Parathyroid adenoma (tissue), 2 donors: Measurements from ENCODE around the gene AKR1C2.
"Not testable (repeated sequence)": the region's sequence is repeated elsewhere in the genome, so short reads cannot be mapped to it uniquely, and the experiment has no call there.

Source experiments
- H2AFZ ChIP-seq: fragments of 300-600 bp; sonication (generic); one replicate; pipeline ENCODE4 v1.7.0; 2017; ENCODE audit warnings: antibody characterized with exemption, mild to moderate bottlenecking
- H3K27ac ChIP-seq: fragments of 300-600 bp; sonication (generic); one replicate; pipeline ENCODE4 v1.7.0; 2017
- H3K27me3 ChIP-seq: fragments of 300-600 bp; sonication (generic); one replicate; pipeline ENCODE4 v1.7.0; 2017; ENCODE audit warnings: low read length; ENCODE audit not compliant: control insufficient read depth, insufficient read depth
- H3K36me3 ChIP-seq: fragments of 300-600 bp; sonication (generic); one replicate; pipeline ENCODE4 v1.7.0; 2017; ENCODE audit warnings: low read length; ENCODE audit not compliant: control insufficient read depth, insufficient read depth
- H3K4me1 ChIP-seq: fragments of 300-600 bp; sonication (generic); one replicate; pipeline ENCODE4 v1.7.0; 2017; ENCODE audit warnings: control low read depth
- H3K4me2 ChIP-seq: fragments of 300-600 bp; sonication (generic); one replicate; pipeline ENCODE4 v1.7.0; 2017; ENCODE audit warnings: low read length
- H3K4me3 ChIP-seq: fragments of 300-600 bp; sonication (generic); one replicate; pipeline ENCODE4 v1.7.0; 2017; ENCODE audit warnings: low read depth, low read length
- H3K79me2 ChIP-seq: fragments of 300-600 bp; sonication (generic); one replicate; pipeline ENCODE4 v1.7.0; 2017; ENCODE audit warnings: control low read depth
- H3K9ac ChIP-seq: fragments of 300-600 bp; sonication (generic); one replicate; pipeline ENCODE4 v1.7.0; 2017; ENCODE audit warnings: mild to moderate bottlenecking
- H3K9me3 ChIP-seq: fragments of 300-600 bp; sonication (generic); one replicate; pipeline ENCODE4 v1.7.0; 2017; ENCODE audit warnings: low read length; ENCODE audit not compliant: control insufficient read depth
- TF ChIP-seq, protein P1 (sequence below): fragments of 300-600 bp; sonication (generic); IDR thresholded peaks from one replicate; pipeline ENCODE4 v1.7.0; 2017; ENCODE audit warnings: antibody characterized with exemption, mild to moderate bottlenecking
- donor health status: primary hyperparathyroidism.

AKR1C2 gene

GRCh38 chr10:5003127-5004029, at the start of gene AKR1C2:
Gene AKR1C2 (minus strand): TSS chr10:5003857. CDS start chr10:5003835, 22 bp downstream.
- not testable (repeated sequence) for H3K4me3 ChIP-seq, H3K9ac ChIP-seq, H3K79me2 ChIP-seq, H3K4me2 ChIP-seq, H3K4me1 ChIP-seq, H3K27ac ChIP-seq, H3K9me3 ChIP-seq, H3K27me3 ChIP-seq, H3K36me3 ChIP-seq
- peak within 1 kb of the TSS; percentile 58 for H2AFZ ChIP-seq

- H3K9me3 ChIP-seq, H3K27me3 ChIP-seq, H2AFZ ChIP-seq, H3K4me2 ChIP-seq, H3K36me3 ChIP-seq, H3K4me3 ChIP-seq, H3K27ac ChIP-seq, H3K79me2 ChIP-seq, H3K4me1 ChIP-seq, H3K9ac ChIP-seq: not testable (repeated sequence)
These were observed 49.4 kb upstream of the AKR1C2 start for GRCh38 chr10:5052951-5053500.

- Histone ChIP-seq H3K9ac (no peak overlapping the region), H3K27me3 (no peaks in the 10 kb centered on the region), H3K79me2 (no peaks in the 10 kb centered on the region), H2AFZ (no peak overlapping the region), H3K4me3 (no peak overlapping the region), H3K36me3 (no peaks in the 10 kb centered on the region), H3K27ac (no peak overlapping the region), H3K4me1 (peaks cover 4% of the 10 kb centered on the region), H3K9me3 (no peaks in the 10 kb centered on the region), H3K4me2 (no peak overlapping the region)
- TF ChIP-seq, protein P1, sequence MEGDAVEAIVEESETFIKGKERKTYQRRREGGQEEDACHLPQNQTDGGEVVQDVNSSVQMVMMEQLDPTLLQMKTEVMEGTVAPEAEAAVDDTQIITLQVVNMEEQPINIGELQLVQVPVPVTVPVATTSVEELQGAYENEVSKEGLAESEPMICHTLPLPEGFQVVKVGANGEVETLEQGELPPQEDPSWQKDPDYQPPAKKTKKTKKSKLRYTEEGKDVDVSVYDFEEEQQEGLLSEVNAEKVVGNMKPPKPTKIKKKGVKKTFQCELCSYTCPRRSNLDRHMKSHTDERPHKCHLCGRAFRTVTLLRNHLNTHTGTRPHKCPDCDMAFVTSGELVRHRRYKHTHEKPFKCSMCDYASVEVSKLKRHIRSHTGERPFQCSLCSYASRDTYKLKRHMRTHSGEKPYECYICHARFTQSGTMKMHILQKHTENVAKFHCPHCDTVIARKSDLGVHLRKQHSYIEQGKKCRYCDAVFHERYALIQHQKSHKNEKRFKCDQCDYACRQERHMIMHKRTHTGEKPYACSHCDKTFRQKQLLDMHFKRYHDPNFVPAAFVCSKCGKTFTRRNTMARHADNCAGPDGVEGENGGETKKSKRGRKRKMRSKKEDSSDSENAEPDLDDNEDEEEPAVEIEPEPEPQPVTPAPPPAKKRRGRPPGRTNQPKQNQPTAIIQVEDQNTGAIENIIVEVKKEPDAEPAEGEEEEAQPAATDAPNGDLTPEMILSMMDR, result no peak
These were observed 44.4 kb upstream of the AKR1C2 start for GRCh38 chr10:5047912-5048628.

DNA sequence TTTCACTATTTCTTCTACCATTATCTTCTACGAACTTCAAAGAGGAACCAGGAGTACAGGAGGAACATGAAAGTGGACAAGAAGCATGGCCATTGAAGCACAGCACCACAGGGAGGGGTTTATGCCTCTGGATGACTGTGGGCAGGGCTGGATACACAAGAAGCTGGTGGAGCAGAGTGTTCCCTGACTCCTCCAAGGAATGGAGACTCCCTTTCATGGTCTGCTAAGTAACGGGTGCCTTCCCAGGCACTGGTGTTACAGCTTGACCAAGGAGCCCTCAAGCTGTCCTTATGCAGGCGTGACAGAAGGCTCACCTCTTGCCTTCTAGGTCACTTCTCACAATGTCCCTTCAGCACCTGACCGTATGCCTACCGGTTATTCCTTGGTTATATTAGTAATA, 43.4 kb upstream of the AKR1C2 start:
- H3K27me3 ChIP-seq, H3K27ac ChIP-seq, H3K4me3 ChIP-seq, H3K9ac ChIP-seq, H3K9me3 ChIP-seq, H3K79me2 ChIP-seq, H3K4me2 ChIP-seq, H3K4me1 ChIP-seq, H3K36me3 ChIP-seq, H2AFZ ChIP-seq: not testable (repeated sequence)

- no peaks in the 10 kb centered on the region for H3K27me3 ChIP-seq
- no peak overlapping the region for H3K27ac ChIP-seq
- H3K4me3 ChIP-seq, result no peak overlapping the region
- TF ChIP-seq, protein P1, result no peak
- peaks cover 4% of the 10 kb centered on the region for H3K4me1 ChIP-seq
- H3K9ac ChIP-seq, result no peak overlapping the region
- H3K36me3 ChIP-seq, result no peaks in the 10 kb centered on the region
- no peak overlapping the region for H2AFZ ChIP-seq
- H3K9me3 ChIP-seq, result no peaks in the 10 kb centered on the region
- no peak overlapping the region for H3K4me2 ChIP-seq
- no peaks in the 10 kb centered on the region for H3K79me2 ChIP-seq
These were observed 42.8 kb upstream of the AKR1C2 start for GRCh38 chr10:5046410-5046809.

GRCh38 chr10:5045095-5045494, 41.4 kb upstream of the AKR1C2 start:
- H3K79me2 ChIP-seq, result no peaks in the 10 kb centered on the region
- H3K36me3 ChIP-seq, result no peaks in the 10 kb centered on the region
- peaks cover 4% of the 10 kb centered on the region for H3K4me1 ChIP-seq
- no peak overlapping the region for H3K9ac ChIP-seq
- H3K4me2 ChIP-seq, result no peak overlapping the region
- peak overlapping the region; percentile 38 for H2AFZ ChIP-seq
- no peaks in the 10 kb centered on the region for H3K9me3 ChIP-seq
- H3K27me3 ChIP-seq, result no peaks in the 10 kb centered on the region
- no peak overlapping the region for H3K27ac ChIP-seq
- TF ChIP-seq, protein P1, result no peak
- no peak overlapping the region for H3K4me3 ChIP-seq
